ENCODE results near the gene EFL1.
"Not testable (repeated sequence)": the region's sequence is repeated elsewhere in the genome, so short reads cannot be mapped to it uniquely, and the experiment has no call there.

GRCh38 chr15:82286475-82286874 lies 23.9 kb upstream of the EFL1 start:
- not testable (repeated sequence) for TF ChIP-seq CTCF, POLR2A (IDR thresholded peaks at IDR 0.05)

All from body of pancreas (tissue), 4 donors.